ENCODE measurements around the gene HDAC1.
"Not testable (repeated sequence)": the region's sequence is repeated elsewhere in the genome, so short reads cannot be mapped to it uniquely, and the experiment has no call there.

Gene HDAC1
- 96.6 reads per million, percentile 82 among the genes with 10 or more reads in this experiment for total RNA-seq

GRCh38 chr1:32291708-32292538 lies at the start of gene HDAC1:
Gene HDAC1, plus strand, starts transcription at chr1:32292083. Its CDS starts 87 bp downstream, at chr1:32292170.
- DNase-seq: peak; percentile 95

- no peak for DNase-seq
Measured at GRCh38 chr1:32242341-32242851, 49.5 kb upstream of the HDAC1 start.

- DNase-seq: no peak
Measured at GRCh38 chr1:32246888-32247273, 45.0 kb upstream of the HDAC1 start, which contains the start of gene FAM167B. Gene FAM167B, plus strand, starts transcription at chr1:32247222. Its CDS starts 200 bp downstream, at chr1:32247422.

- DNase-seq: no peak
Measured at GRCh38 chr1:32247452-32247851, 44.4 kb upstream of the HDAC1 start.

- DNase-seq: peak; percentile 67
Measured at GRCh38 chr1:32247983-32248889, 43.6 kb upstream of the HDAC1 start.

- DNase-seq: peak; percentile 81
Measured at GRCh38 chr1:32249831-32250525, 41.9 kb upstream of the HDAC1 start.

GRCh38 chr1:32250893-32251716 lies 40.8 kb upstream of the HDAC1 start, which contains the start of gene LCK:
Gene LCK, plus strand, starts transcription at chr1:32251265. Its CDS starts 23,065 bp downstream, at chr1:32274330.
- peak; percentile 41 for DNase-seq

- no peak for DNase-seq
Measured at GRCh38 chr1:32255072-32256071, 36.5 kb upstream of the HDAC1 start.

- no peak for DNase-seq
Measured at GRCh38 chr1:32256473-32257226, 35.2 kb upstream of the HDAC1 start.

GRCh38 chr1:32257227-32257508 lies 34.7 kb upstream of the HDAC1 start:
- no peak for DNase-seq

- DNase-seq: not testable (repeated sequence)
Measured at GRCh38 chr1:32263236-32263593, 28.7 kb upstream of the HDAC1 start.

GRCh38 chr1:32263744-32264143 lies 28.1 kb upstream of the HDAC1 start:
- DNase-seq: no peak

- DNase-seq: no peak
Measured at GRCh38 chr1:32265846-32266245, 26.0 kb upstream of the HDAC1 start.

- DNase-seq: no peak
Measured at GRCh38 chr1:32266921-32267591, 24.8 kb upstream of the HDAC1 start.

- no peak for DNase-seq
Measured at GRCh38 chr1:32269744-32270143, 22.1 kb upstream of the HDAC1 start.

- no peak for DNase-seq
Measured at GRCh38 chr1:32272557-32273390, 19.1 kb upstream of the HDAC1 start.

GRCh38 chr1:32273391-32274208 lies 18.3 kb upstream of the HDAC1 start:
- DNase-seq: peak; percentile 82

Data from effector CD4-positive, alpha-beta T cell (primary cell).